Panc1 (cell line): ENCODE results near the gene PRKCB. TPM values are rescaled to one million over a fixed set of nuclear protein-coding genes. Genes with fewer than 3 reads are reported as not detected.

ENCODE experiments used
- ATAC-seq: fragments of 200-7000 bp; cut with Tn5 transposase; 2 replicates; pipeline ENCODE4 v1.9.1; 2020; ENCODE audit warnings: mild to moderate bottlenecking, moderate library complexity
- BruUV-seq: library from RNA; stranded (reverse); fragments of 400-500 nt; replicated peaks from 2 replicates; lab custom pipeline; 2021; lab: Mats Ljungman, UMichigan
- CTCF ChIA-PET: fragments of 300-600 bp; sonication (Branson Sonifier 250); formaldehyde crosslinking; loops from one replicate; lab custom pipeline; 2022; ENCODE audit warnings: antibody characterized with exemption; lab: Charles Lee
- POLR2A ChIA-PET: fragments of 300-600 bp; sonication (Branson Sonifier 250); formaldehyde crosslinking; loops from one replicate; lab custom pipeline; 2022; ENCODE audit warnings: antibody characterized with exemption; lab: Charles Lee
- DNase-seq: peaks from one replicate; pipeline ENCODE4 v3.0.0-alpha.2; 2010; ENCODE audit warnings: low read depth, low spot score
- H3K27ac ChIP-seq: 2 replicates; pipeline ENCODE4 v1.5.1; 2011; ENCODE audit warnings: mild to moderate bottlenecking, low read length, inconsistent platforms
- H3K27me3 ChIP-seq: fragments of 200-500 bp; sonication (Bioruptor generic); 2 replicates; pipeline ENCODE4 v1.6.0; 2014; ENCODE audit warnings: low read length, inconsistent platforms; ENCODE audit not compliant: control insufficient read depth, insufficient read depth
- H3K36me3 ChIP-seq: fragments of 200-500 bp; sonication (Bioruptor generic); 2 replicates; pipeline ENCODE4 v1.5.1; 2014; ENCODE audit warnings: inconsistent platforms, mild to moderate bottlenecking, low read length, moderate library complexity; ENCODE audit not compliant: control insufficient read depth, insufficient read depth
- H3K4me1 ChIP-seq: 2 replicates; pipeline ENCODE4 v1.5.1; 2011; ENCODE audit warnings: inconsistent platforms, mild to moderate bottlenecking, low read length, moderate library complexity; ENCODE audit not compliant: control insufficient read depth, insufficient read depth
- H3K4me3 ChIP-seq, 2 experiments: 2 replicates each; pipeline ENCODE4 v1.5.1; 2011 to 2012; ENCODE audit warnings: low read depth in 2 of 2, low read length in 2 of 2, mild to moderate bottlenecking in 2 of 2, inconsistent platforms in 1 of 2, moderate library complexity in 1 of 2
- H3K9me3 ChIP-seq: fragments of 200-500 bp; sonication (Bioruptor generic); 2 replicates; pipeline ENCODE4 v1.5.1; 2014; ENCODE audit warnings: low read depth, mild to moderate bottlenecking, inconsistent platforms, low read length, moderate library complexity; ENCODE audit not compliant: control insufficient read depth, insufficient read depth
- POLR2AphosphoS5 ChIP-seq: IDR thresholded peaks from 2 replicates; pipeline ENCODE4 v1.6.1; 2012; ENCODE audit warnings: mild to moderate bottlenecking, low read depth, low read length, moderate library complexity
- SIN3A ChIP-seq: IDR thresholded peaks from 2 replicates; pipeline ENCODE4 v1.6.1; 2012; ENCODE audit warnings: low read depth, mild to moderate bottlenecking, low read length, moderate library complexity, borderline replicate concordance; ENCODE audit not compliant: insufficient read depth
- in situ Hi-C: cut with HindIII; loops from 2 replicates; pipeline ENCODE4 v1.10.0; 2016; ENCODE audit warnings: low sequenced_read_pairs, low pct_unique_long_range_greater_than_20kb
- intact Hi-C: fragments of 100-400 bp; cut with micrococcal nuclease; formaldehyde crosslinking; loops from one replicate; pipeline ENCODE4 v1.10.0; 2022; ENCODE audit not compliant: unreplicated experiment
- total RNA-seq: library from RNA; stranded (reverse); gene quantifications from one replicate; pipeline ENCODE4 v1.2.1, GENCODE V29; 2021; ENCODE audit not compliant: unreplicated experiment
- TF ChIP-seq, protein P1 (sequence below), 2 experiments: IDR thresholded peaks; 2 replicates each; pipeline ENCODE4 v1.6.1; 2011 to 2012; ENCODE audit warnings: low read depth in 2 of 2, control low read depth in 1 of 2, low read length in 1 of 2, mild to moderate bottlenecking in 1 of 2, moderate library complexity in 1 of 2; ENCODE audit not compliant: insufficient read depth in 1 of 2
- TF ChIP-seq, protein P2 (sequence below): fragments of 450-650 bp; IDR thresholded peaks from 2 replicates; pipeline ENCODE4 v1.5.1; 2017; ENCODE audit warnings: mild to moderate bottlenecking

Gene PRKCB
- total RNA-seq, 1 experiment from 2014 or later, result 0.41 TPM

DNA sequence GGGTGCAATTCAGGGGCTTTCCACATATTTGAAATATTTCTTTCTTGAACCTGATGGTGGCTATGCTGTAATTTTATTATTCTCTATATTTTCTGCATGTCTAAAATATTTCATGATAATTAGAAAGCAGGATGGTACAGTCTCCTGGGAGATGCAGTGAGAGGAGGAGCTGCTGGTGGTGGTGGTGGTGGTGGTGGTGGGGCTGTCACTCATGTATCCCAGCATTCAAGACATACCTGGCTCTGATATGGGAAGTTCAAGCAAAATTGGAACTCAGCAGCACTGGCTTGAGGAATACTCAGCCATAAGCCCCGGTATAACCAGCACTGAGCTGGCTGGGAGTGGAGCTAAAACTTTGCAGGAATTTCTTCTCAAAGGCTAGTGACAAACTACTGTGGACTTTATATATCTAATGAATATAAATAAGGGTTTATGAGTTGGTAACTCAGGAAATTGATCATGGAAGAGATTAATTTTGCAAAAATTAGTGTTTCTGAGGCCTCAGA lies 200.3 kb downstream of the PRKCB start:
- POLR2A ChIA-PET, result no interaction called here
- Histone ChIP-seq H3K9me3 (no peaks in the 10 kb centered on the region), H3K4me3 (no peak overlapping the region), H3K36me3 (no peaks in the 10 kb centered on the region), H3K4me1 (no peaks in the 10 kb centered on the region; the same call in 1 of the 2 replicates), H3K27ac (no peak overlapping the region), H3K27me3 (peaks cover 4% of the 10 kb centered on the region; the same call in 1 of the 2 replicates)
- DNase-seq (no peak), ATAC-seq (no peak)
- intact Hi-C loops (loop anchor here (1.0 to 2.0 kb wide), 2 partner anchors 235 to 301 kb away; no protein-coding TSS in a partner anchor), in situ Hi-C loops (no loop called here)
- BruUV-seq, result no TSS peak
- CTCF ChIA-PET, result interaction anchor here (0.6 to 1.3 kb wide), 4 partner anchors 9 to 423 kb away, joined by 3 to 7 read pairs (median 3); no protein-coding TSS in a partner anchor
- TF ChIP-seq, protein P1, sequence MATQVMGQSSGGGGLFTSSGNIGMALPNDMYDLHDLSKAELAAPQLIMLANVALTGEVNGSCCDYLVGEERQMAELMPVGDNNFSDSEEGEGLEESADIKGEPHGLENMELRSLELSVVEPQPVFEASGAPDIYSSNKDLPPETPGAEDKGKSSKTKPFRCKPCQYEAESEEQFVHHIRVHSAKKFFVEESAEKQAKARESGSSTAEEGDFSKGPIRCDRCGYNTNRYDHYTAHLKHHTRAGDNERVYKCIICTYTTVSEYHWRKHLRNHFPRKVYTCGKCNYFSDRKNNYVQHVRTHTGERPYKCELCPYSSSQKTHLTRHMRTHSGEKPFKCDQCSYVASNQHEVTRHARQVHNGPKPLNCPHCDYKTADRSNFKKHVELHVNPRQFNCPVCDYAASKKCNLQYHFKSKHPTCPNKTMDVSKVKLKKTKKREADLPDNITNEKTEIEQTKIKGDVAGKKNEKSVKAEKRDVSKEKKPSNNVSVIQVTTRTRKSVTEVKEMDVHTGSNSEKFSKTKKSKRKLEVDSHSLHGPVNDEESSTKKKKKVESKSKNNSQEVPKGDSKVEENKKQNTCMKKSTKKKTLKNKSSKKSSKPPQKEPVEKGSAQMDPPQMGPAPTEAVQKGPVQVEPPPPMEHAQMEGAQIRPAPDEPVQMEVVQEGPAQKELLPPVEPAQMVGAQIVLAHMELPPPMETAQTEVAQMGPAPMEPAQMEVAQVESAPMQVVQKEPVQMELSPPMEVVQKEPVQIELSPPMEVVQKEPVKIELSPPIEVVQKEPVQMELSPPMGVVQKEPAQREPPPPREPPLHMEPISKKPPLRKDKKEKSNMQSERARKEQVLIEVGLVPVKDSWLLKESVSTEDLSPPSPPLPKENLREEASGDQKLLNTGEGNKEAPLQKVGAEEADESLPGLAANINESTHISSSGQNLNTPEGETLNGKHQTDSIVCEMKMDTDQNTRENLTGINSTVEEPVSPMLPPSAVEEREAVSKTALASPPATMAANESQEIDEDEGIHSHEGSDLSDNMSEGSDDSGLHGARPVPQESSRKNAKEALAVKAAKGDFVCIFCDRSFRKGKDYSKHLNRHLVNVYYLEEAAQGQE (IDR thresholded peaks at IDR 0.05; ENCODE audit: insufficient read depth in 1 of 2, low read depth in 2 of 2, low read length in 1 of 2), result no peak
- TF ChIP-seq POLR2AphosphoS5 (no peak), SIN3A (no peak)
- TF ChIP-seq, protein P2, sequence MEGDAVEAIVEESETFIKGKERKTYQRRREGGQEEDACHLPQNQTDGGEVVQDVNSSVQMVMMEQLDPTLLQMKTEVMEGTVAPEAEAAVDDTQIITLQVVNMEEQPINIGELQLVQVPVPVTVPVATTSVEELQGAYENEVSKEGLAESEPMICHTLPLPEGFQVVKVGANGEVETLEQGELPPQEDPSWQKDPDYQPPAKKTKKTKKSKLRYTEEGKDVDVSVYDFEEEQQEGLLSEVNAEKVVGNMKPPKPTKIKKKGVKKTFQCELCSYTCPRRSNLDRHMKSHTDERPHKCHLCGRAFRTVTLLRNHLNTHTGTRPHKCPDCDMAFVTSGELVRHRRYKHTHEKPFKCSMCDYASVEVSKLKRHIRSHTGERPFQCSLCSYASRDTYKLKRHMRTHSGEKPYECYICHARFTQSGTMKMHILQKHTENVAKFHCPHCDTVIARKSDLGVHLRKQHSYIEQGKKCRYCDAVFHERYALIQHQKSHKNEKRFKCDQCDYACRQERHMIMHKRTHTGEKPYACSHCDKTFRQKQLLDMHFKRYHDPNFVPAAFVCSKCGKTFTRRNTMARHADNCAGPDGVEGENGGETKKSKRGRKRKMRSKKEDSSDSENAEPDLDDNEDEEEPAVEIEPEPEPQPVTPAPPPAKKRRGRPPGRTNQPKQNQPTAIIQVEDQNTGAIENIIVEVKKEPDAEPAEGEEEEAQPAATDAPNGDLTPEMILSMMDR, result no peak

DNA sequence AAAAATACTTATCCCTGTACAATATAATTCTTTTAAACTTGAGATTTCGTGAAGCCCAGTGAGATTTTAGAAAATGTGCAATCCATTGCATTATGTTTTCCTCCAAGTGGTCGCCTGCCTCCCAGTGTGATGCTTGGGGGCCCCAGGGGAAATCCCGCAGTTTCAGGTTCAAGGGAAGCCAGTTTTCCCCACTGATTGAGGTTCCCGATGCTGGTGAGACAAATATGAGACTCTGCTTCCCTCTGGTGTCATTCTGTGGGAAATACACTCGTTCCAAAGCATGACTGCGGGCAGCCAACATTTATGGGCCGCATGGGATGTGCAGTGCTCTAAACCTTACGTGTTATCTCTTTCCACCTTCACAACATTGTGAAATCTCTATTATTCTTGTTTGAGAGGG lies 200.8 kb downstream of the PRKCB start:
- Histone ChIP-seq H3K27ac (no peak overlapping the region), H3K4me3 (no peak overlapping the region), H3K36me3 (no peaks in the 10 kb centered on the region), H3K4me1 (no peaks in the 10 kb centered on the region; the same call in 1 of the 2 replicates), H3K9me3 (no peaks in the 10 kb centered on the region), H3K27me3 (peaks cover 4% of the 10 kb centered on the region; the same call in 1 of the 2 replicates)
- ChIA-PET POLR2A (no interaction called here), CTCF (interaction anchor here (0.6 to 1.3 kb wide), 4 partner anchors 10 to 422 kb away, joined by 3 to 7 read pairs (median 3); no protein-coding TSS in a partner anchor)
- intact Hi-C loops (loop anchor here (1.0 to 2.0 kb wide), 2 partner anchors 235 to 302 kb away; no protein-coding TSS in a partner anchor), in situ Hi-C loops (no loop called here)
- BruUV-seq, result no TSS peak
- DNase-seq, result peak; percentile 43
- peak; percentile 82 for ATAC-seq
- TF ChIP-seq, protein P2, result peak; percentile 85
- TF ChIP-seq, protein P1 (IDR thresholded peaks at IDR 0.05; ENCODE audit: insufficient read depth in 1 of 2, low read depth in 2 of 2, low read length in 1 of 2), result no peak
